Fibroblast of pulmonary artery (primary cell): ENCODE measurements around the gene TPCN2.

ENCODE experiments used
- DNase-seq: peaks from one replicate; pipeline ENCODE4 v3.0.0-alpha.2; 2010; ENCODE audit warnings: low read depth
- H3K4me3 ChIP-seq: replicated peaks from 2 replicates; pipeline ENCODE4 v1.5.1; 2011; ENCODE audit warnings: low read depth, mild to moderate bottlenecking, control low read depth, low read length, moderate library complexity
- TF ChIP-seq, protein P1 (sequence below): IDR thresholded peaks from 2 replicates; pipeline ENCODE4 v1.5.1; 2011; ENCODE audit warnings: mild to moderate bottlenecking, control low read depth, low read length, inconsistent platforms; ENCODE audit errors: missing control alignments

TPCN2 gene

DNA sequence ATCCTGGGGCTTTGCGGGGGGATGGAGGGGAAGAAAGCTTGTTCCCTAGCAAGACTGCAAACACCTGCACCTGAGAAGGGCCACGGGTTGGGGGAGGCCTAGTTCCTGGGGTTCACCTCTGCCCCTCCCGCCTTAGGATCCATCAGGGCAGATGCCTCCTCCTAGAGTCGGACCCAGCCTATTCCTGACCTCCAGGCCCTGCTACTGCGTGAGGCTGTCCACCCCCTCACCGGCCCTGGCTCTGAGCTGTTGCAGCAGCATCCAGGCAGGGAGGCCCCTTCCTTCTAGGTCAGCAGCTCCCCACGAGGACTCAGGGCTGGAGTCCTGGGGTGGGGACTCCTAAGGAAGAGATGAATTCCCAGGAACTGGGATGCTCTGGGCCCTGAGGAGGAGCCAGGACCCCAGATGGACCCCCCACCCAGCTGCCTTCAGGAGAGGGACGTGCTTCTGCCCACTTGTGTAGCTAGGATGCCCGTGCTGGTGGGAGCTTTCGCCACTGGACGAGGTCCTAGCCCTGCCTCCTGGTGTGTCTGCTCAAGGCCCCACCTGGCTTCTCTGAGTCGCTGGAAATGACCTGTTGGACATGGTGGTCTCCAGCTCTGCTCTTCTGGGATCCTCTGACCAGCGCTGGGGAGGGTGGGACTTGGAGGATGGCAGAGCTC lies 46.0 kb upstream of the TPCN2 start:
- no peak overlapping the region for H3K4me3 ChIP-seq
- no peak for DNase-seq
- TF ChIP-seq, protein P1, sequence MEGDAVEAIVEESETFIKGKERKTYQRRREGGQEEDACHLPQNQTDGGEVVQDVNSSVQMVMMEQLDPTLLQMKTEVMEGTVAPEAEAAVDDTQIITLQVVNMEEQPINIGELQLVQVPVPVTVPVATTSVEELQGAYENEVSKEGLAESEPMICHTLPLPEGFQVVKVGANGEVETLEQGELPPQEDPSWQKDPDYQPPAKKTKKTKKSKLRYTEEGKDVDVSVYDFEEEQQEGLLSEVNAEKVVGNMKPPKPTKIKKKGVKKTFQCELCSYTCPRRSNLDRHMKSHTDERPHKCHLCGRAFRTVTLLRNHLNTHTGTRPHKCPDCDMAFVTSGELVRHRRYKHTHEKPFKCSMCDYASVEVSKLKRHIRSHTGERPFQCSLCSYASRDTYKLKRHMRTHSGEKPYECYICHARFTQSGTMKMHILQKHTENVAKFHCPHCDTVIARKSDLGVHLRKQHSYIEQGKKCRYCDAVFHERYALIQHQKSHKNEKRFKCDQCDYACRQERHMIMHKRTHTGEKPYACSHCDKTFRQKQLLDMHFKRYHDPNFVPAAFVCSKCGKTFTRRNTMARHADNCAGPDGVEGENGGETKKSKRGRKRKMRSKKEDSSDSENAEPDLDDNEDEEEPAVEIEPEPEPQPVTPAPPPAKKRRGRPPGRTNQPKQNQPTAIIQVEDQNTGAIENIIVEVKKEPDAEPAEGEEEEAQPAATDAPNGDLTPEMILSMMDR, result no peak

DNA sequence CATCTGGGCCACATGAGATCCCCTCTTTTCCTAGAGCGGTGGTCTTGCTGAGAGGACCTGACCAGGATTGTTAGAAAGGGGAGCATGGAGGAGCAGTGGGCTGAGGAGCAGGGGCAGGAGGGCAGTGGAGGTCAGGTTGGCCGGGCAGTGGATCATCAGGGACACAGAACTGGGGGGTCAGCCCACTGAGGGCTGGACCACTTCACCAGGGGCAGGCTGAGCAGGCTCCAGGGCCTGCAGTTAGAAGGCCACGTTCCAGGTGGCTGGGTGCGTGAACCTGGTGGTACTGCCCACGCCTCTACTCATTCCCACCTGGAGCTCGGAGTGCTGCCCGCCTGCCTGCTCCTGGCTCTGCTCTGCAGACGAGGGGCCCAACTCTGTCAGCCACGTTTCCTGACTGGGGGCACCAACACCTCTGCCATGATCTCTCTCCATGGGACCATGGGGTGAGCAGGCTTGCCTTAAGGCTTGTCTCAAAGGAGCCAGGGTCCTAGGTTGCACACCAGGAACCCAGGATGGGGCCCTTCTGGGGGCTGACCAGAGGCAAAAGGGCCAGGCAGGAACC lies 45.3 kb upstream of the TPCN2 start:
- no peak for DNase-seq
- H3K4me3 ChIP-seq, result no peak overlapping the region
- TF ChIP-seq, protein P1, result no peak

DNA sequence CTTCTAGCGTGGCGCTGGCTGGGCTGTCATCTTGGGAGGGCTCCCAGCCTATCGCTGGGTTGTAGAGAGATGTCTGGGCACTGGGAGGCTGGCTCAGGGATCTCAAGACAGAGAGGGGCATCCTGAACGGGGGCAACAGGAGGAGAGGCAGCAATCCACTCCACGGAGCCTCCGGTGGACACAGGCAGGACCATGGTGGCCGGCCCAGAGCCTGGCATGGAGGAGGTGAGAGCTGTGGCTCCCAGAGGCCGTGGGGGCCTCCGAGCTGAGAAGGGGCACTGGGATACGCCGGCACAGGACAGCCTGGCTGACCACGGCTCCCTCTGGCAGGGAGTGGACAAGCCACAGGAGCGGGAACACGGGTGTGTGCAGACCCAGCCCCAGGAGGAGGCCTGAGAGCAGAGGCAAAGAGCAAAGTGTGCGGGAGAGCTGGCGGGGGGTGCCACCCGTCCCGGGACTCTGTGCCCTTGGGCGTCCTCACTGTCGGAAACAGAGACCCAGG lies 44.8 kb upstream of the TPCN2 start:
- H3K4me3 ChIP-seq, result no peak overlapping the region
- TF ChIP-seq, protein P1, result no peak
- DNase-seq, result no peak

DNA sequence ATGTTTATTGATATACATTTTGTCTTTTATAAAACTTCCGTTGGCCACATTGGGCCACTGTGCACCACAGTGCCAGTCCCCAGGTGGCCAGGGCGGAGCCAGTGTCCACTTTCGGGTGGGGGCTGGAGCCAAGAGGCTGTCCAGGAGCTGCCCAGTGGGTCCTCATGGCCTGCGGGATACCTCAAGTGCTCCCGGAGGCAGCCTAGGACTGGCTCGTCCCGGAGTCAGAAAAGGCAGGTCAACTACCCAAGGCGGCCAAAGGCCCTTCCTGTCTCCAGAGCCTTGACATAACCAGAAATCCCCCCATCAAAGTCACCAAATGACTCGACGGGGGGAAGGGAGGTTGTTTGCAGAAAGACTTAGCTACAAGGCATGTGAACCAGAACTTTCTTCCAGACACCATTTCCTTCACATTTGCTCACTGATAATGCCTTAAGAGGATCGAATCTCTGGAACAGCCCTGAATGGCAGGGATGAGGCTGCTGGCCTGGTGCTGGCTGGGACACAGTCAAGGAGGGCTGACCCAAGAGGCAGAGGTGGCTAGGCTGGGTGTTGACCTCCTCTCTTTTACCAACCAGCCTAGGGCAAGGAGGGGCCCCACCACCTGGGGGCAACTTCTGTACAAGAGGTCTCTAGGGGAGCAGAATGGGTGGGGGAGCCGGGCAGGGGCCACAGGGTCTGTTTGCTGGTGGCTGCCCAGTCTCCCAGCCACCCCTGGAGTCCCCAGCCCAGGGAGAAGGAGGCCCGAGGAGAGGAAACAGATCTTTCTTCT lies 44.1 kb upstream of the TPCN2 start:
- DNase-seq, result no peak
- TF ChIP-seq, protein P1, result no peak
- H3K4me3 ChIP-seq, result no peak overlapping the region

DNA sequence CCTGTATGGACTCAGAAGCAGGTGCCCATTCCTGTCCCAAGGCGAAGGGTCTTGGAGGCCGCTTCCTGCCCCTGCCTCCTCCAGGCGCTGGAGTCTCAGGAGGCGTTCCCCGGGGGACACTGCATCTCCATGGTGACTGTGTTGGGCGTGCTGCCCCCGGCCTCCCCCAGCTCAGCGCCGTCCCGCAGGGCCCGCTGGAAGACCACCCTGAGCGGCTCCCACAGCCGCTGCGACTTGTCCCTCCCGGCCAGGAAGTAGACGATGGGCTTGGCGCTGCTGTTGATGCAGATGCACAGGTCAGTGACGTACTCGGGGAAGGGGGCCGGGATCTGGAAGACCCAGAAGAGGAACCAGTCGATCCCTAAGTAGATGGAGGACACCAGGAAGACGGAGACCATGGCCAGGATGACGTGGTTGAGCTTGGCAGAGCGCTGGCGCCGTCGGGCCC lies 43.5 kb upstream of the TPCN2 start:
- H3K4me3 ChIP-seq, result no peak overlapping the region
- DNase-seq, result no peak
- TF ChIP-seq, protein P1, result no peak

DNA sequence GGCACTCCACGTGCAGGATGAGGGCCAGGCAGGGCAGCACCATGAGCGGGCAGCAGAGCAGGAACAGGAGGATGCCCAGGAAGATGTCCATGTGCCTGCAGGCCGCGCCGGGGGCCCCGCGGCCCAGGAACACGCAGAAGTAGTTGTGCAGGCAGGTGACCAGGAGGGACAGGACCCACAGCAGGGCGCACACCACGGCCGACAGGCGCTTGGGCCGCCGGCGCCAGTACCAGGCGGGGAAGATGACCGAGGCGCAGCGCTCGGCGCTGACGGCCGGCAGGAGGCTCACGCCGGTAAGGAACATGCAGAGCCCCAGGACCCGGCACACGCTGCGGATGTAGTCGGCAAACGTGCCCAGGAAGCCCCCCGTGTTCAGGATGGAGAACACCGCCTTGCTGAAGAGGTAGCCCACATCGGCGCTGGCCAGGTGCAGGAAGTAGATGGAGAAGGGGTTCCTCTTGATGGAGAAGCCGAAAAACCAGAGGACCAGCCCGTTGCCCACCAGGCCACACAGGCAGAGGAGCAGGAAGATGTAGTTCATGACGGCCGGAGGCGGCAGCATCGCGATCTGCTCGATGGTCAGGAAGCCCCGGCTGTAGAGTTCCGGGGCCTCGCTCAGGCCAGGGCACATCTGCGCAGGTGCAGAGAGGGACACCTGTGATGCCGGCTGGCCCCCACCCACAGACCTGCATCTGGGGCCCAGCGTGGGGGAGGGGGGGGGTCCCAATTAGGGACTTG lies 42.9 kb upstream of the TPCN2 start:
- H3K4me3 ChIP-seq, result no peak overlapping the region
- DNase-seq, result no peak
- TF ChIP-seq, protein P1, result no peak
